ENCODE data around the gene PLA2R1.

The PLA2R1 gene

DNA sequence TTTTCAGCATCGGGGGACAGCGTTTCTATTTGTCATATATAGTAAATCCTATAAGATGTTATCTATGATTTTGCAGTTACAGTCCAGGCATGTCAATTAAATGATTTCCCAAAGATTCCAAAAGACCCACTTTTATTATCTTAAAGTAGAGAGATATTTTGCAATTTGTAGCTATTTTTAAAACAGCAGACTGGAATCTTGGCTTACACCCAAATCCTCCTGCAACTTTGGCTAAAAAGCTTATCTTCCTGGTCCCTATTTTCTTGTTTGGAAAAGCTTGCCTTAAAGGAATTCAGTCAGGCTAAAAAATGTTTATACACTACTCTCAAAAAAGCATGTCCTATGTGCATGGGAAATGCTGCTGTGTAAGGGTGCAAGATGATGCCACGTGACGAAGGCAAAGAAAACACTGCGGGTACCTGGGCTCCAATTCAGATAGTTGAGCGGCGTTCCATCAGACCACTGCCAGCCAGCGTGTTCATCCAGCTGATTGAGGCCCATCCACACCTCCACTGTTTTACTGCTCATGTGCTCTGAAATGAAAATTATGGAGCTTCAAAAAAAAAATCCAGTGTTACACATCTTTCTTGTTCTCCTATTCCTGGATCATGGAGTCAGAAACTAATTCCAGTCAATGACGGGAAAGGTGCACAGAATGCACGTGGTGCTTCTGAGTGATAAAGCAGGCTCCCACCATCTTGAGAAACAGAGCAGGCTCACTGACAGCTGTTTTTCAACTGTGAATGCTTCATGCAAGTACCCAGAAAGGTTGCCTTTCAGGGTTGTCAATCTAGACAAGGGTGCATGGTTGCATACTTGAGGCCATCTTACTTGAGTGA, 33.8 kb downstream of the PLA2R1 start:
- DNase-seq, result no peak

DNA sequence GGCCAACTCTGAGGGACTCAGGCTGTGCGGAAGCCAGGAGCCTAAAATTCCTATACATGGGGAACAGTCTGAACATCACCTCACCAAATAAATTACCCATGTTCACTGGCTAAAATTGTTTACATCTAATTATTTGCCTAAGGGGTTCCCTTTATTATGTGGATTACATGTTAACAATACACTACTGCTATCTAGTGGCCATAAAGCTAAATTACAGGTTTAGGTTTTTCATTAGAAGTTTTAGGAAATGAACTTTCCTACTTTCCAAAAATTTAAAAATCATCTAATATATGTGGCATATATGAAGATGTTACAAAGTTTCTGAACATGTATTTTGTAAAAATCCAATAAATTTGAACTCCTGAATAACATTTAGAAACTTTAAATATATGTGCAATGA, 40.3 kb downstream of the PLA2R1 start:
- no peak for DNase-seq

DNA sequence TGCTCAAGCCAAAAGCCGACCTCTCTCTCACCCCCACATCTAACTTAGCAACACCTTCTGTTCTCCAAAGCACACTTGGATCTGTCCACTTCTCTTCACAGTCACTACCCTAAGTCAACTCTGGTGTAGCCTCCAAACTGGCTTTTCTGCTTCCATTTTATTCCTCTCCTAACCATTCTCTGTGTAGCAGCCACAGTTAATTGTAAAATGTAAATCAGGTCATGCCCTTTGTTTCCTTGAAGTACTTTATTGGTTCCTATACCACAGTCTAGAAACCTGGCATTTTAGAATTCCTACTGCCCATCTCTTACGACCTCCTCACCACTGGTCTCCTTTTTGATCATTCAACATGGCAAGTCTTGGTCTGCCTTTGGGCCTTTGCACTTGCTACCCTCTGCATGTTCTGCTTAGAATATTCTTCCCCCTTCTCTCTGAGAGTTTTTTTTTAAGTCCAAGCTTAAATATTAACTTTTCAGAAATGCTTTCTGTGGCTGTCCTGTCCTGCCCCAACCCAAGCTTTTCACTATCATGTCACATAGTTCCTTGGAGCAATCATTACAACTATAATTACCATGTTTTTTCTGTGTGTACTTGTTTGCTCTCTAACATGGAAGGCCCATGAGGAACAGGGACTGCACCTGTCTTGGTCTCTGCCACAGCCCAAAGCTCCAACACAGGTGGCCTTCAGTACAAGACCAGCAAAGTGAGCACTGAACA, 42.9 kb downstream of the PLA2R1 start:
- no peak for DNase-seq

DNA sequence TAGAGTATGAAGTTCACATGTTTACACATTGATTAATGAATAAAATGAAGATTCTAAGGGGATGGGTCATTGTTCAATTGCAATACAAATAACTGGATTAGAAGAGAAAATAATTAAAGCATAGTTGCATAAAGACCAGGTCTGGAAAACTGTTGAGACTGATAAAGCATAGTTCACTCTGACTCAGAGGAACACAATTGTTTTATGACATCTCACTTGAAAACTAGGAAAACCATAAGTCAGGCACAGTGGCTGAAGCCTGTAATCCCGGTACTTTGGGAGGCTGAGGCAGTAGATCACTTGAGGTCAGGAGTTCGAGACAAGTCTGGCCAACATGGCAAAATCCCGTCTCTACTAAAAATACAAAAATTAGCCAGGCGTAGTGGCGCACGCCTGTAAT, 46.7 kb downstream of the PLA2R1 start:
- no peak for DNase-seq

DNA sequence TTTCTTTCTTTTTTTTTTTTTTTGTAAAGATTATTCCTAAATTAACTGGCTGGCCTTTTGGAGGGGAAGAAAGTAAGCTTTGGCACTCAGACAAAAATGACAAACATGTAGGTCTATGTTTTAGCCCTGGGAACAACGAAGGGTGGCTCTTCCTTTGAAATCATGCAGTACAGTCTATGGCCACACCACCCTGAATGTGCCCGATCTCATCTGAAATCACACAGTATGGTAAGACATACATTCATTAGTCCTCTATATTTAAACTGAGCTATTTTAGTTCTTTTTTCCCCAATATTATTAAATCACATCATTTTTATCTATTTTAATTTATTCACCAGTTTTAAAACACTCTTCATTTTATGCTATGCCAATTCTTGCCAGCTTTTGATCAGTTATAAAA, 48.2 kb downstream of the PLA2R1 start:
- no peak for DNase-seq

DNA sequence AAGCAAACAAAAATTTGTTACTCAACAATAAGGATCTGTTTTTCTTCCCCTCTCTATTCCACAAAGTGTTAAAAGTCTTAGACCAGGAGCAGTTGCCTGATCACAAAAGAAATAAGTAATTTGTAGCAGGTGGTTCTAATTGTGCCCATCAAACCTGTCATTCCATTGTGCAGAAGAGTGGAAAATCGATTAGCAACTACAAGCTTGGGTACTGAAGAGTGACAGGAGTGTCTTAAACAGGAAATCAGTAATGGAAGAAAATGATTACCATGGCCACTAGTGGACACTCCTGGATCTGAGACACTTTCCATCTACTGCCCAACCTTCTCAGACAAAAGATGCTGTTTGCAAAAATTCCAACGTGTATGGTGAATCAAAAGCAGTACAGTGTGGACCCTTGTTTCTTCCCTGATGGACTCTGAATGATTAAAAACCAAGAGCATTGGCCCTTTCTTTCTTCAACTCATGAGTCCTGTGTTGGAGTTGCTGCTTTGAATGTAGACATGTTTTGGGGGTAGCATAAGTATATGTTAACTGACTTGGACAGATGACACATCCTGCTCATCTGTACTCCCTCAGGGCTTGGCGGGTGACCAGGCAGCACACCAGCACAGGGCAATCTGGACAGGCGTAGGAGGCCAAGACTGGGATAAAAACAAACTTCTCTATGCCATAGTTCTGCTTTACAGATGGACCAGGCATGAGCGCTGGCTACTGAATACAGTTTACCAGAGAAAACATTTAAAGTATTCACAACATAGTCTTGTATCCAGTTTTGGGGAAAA, 51.9 kb downstream of the PLA2R1 start:
- DNase-seq, result no peak

DNA sequence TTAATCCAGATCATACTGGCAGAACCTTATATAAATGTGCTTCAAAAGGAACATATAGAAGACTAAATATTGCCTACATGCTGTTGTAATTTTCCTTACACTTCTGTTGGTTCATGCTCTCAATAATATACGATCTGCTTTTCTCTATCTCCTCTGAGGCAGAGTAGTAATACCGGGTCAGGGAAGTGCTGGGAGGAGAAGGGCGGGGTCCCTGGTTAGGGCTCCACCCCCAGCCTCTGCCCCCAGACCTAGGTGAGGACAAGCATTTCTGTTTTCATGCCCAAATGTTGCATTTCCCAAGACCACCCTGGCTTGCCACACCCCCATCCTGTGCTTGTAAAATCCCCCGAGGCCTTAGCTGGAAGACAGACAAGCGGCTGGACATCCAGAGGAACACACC, 55.3 kb downstream of the PLA2R1 start:
- DNase-seq, result no peak

DNA sequence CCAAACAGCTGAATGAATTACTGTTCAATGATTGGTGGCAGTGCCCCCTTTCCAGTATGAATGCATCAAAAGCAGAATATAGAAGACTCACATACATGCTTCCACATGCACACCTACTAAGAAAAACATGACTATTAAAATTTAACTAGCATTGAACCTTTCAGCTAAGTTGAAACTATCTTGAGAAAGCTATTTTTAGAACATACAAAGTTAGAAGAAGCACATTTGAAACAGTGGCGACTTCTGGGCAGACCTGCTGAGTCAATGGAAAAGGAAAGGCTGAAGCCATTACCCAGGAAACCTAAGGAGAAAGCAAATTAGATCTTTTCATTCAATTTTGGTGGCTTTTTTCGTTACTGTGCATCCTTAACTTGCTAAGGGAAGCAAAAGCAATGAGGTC, 55.9 kb downstream of the PLA2R1 start:
- no peak for DNase-seq

DNA sequence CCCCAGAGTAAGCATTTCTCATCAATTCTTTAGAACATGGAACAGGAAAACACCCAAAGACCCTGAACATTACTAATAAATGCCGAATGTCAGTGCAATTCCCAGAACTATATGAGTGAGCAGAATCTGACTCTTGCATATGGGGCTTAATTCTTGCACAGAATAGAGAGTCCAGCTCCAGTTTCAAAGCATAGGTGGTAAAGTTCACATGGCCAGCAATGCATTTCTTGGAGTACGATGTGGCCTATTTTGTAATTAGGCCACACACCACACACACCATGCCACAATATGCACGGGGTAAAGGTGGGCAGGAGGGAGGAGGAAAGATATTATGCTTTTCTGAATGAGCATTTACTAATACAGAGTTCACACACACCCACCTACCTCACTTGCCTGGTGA, 56.5 kb downstream of the PLA2R1 start:
- no peak for DNase-seq

DNA sequence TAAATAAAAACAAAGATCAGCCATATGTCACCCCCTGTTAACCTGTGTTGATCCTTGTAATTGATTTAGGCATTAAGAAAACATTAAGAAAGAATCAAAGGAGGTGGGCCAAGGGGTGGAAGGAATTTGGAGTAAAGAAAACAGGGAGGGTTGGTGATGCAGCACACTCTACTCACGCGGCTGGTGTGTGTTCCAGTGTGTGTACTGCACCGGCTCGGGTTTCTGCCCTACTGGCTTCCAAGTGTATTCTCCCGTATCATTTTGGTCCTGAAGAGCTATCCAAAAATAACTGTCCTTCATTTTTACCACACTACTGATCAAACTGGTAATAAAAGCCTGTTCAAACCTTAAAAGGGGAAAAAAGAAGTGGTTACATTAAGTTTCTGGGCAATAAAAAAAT, 56.9 kb downstream of the PLA2R1 start:
- no peak for DNase-seq

DNA sequence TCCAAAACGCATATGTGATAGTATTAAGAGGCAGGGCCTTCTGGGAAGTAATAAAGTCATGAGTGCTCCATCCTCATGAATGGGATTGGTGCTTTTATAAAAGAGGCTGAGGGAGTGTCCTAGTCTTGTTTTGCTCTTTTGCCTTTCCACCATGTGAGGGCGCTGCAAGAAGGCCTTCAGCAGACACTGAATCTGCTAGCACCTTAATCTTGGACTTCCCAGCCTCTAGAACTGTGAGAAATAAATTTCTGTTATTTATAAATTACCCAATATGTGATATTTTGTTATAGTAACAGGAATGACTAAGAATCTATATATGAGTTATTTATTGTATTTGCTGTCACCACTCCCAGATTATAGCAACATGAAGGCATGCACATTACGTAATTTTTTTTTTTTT, 63.5 kb downstream of the PLA2R1 start:
- no peak for DNase-seq

DNA sequence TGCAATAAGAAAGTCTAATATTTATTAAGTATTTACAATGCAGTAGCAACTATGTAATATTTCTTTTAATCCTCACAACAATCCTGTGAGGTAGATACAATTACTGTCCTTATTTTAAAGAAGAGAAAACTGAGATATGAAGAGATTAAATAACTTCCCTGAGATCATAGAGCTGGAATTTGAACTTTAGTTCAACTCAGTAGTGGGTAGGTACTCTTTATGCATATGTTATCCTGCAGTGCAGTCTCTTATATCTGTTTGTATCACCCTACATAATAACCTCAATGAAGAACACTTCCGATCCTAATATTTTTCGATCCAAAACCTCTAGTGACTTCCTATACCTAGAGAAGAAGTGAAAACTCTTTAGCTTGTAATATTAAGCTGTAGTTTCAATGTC, 64.2 kb downstream of the PLA2R1 start:
- no peak for DNase-seq

DNA sequence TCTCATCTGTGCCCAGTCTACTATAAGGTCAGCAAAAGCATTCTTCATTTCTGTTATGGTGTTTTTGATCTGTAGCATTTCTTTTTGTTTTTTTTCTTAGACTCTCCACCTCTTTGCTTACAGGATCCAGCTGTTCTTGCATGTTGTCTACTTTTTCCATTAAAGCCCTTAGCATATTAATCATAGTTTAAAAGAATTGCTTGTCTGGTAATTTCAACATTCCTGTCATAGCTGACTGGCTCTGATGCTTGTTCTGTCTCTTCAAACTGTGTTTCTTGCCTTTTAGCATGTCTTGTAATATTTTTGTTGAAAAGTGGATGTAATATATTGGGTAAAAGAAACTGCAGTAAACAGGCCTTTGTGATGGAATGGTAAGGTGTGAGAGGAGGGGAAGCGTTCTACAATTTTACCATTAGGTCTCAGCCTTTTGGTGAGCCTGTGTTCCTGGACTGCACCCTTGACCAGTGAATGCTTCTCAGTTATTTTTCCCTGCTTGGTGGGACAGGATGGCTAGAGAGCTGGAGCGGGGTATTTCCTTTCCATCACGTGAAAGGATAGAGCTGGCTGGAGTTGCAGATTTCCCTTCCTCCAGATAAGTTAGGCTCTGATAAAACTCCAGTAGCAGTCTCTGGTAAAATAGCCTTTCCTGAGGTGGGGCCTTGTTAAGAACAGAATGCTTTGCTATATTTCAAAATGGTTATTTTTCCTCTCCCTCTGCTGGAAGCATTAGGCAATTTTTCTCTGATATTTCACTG, 65.4 kb downstream of the PLA2R1 start:
- no peak for DNase-seq

DNA sequence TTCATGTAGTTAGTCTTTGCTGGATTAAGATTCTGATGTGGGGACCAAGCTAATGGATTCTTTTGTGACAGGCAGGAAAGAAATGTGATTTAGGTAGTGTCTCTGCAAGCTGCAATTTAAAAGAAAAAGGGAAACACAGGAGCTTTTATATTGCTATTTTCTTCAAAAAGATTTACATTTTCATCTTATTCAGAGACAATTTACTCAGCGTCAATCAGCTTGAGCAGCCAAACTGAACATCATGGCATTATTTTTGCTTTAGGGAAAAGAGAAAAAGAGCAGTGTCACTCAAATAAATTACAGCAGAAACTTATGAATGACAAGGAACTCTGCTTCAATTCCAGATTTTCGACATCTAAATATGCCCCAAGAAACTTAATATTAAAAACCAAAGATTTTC, 67.4 kb downstream of the PLA2R1 start:
- DNase-seq, result no peak

DNA sequence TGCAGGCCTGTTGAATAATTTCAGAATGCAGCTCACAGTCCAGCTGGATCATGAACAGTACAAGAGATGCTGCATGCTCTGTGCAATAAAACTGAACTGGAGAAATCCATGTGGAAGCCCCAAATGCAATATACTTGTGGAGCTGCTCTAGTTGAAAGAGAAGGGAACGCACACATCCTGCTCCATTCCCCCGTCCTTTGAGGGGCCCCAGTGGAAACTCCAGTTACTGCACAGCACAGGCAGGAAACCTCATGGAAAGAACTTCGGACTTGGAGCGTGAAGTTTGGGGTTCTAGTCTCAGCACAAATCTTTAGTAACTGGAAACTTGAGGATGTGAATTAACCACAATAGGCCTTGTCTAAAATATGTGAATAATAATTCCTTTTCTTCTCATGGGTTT, 73.2 kb downstream of the PLA2R1 start:
- no peak for DNase-seq

DNA sequence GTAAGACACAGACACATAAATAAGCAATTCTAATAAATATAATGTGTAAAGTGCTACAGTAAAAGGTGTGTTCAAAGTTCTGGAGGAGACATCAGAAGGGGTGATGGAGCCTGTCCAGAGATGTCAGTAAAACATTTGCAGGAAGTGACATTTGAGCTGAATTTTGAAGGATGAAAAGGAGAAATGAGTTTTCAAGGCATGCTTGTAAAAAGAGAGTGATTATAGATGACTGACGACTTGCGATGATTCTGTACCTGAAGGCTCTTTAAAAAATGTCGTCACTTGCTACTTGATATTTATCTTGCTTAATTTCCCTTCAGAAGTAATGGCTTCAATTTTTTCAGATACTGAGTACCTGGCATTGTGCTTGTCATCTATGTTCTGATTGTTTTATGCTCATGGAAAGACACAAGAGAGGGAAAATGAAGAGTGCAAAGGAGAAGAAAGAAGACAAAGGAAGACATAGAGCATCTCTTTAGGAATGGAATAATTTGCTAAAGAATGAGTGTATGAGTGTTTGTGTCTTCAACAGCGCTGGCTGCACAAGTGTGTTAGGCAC, 73.9 kb downstream of the PLA2R1 start:
- no peak for DNase-seq

DNA sequence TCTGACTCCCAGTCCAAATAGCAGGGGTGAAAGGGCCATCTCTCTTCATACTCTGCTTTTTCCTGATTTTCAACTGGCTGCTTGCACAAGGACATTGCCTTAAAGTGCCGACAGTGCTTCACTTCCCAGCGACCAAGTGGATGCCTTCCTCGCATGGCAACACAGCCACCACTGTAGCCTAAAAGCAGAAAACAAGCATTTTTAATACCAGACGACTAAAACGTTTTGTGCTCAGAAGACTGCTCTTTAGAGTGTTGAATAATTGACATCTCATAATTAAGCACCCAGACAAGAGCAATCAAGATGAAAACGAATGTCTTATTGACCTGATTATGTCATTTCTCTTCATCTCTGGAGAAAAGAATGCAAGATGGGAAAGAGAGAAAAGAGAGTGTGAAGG, 75.2 kb downstream of the PLA2R1 start:
- DNase-seq, result no peak

DNA sequence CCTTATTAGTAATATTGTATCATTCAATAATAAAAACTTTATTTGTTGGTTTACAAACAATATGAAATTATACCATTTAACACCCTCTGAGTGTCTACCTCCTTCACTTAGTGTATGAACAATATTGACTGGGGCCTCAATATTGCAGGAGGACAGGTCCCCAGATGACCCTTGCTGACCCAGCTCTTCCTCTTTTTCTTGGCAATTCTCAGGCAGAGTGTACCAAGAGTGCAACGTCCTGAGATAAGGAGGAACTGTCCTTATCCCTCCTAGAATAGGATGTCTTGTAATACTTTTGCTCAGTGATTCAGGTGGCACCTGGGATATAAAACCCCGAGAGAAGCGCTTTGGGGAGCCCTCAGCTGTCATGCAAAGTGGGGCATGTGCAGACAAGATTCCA, 76.8 kb downstream of the PLA2R1 start:
- DNase-seq, result no peak

DNA sequence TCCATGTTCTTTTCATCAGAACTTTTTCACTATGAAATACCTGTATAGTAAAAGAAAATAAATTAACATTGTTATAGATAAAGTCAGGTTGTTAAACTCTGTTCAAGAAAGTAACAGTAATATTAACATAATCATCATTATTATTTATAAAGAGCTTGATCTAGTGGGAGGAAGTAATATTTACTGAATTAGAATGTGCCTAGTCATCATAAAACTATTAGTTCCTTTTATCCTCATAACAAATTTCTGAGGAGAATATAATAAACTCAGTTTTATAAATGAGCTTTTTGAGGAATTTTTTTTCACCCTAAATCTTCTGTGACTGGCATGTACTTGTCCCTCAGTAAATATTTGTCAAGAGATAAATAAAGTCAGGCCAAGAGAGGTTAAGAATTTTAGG, 78.4 kb downstream of the PLA2R1 start:
- DNase-seq, result no peak

DNA sequence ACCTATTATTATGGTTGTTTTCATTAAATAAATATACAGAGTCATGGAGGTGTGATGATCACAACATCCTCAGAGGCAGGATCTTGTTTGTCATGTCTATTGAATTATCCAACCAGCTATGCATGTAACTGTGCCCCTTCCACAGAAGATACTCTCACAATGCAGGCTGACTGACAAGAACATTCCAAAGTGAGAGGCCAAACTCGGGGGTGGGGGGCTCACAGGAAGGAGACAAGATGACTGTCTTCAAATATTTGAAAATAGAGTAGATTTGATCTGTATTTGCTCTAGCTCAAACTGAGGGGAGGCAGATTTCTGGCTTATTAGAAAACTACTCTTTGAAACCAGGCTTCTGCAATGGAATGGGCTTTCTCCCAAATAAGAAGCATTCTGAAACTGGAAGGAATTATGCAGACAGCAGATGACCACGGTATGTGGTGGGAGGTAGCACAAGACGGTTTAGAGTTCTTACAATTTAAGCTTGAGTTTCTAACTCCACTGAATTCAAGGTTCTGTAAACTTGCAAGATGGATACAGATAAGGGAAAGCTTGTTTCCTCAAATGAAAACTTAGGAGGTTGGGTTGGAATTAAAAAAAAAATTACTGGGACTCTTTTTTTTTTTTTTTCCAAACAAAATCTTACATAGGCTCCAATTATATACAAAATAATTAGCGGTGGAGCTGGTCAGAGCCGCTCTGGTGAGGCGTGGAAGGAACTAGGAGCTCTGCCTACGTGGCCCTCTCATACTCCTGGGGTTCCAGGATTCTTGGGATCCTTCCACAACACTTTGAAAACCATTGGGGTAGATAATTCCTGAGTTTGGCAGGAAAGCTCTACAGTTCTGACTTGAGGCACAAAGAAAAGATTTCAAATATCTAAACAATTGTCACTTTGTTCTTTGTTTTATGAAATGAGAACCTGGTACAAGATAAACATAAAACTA, 79.3 kb downstream of the PLA2R1 start:
- no peak for DNase-seq

DNA sequence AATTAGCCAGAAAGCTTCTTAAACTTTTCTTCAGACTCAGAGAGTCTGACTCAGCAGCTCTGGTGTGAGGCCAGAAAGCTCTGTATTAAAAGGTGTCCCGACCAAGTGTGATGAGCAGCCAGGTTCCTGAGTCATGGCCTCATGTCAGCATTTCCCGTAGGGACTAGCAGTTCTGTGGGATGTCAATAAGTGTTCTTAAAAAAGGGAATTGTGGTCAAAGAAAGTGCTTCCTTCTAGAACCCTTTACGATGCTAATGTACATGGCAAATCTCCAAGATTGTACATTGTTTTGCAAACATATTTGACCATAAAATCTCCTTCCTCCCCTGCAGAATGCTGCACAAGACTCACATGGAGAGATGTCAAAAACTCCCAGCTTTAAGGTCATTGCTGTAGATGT, 80.1 kb downstream of the PLA2R1 start:
- DNase-seq, result no peak
